DMS 273 (cell line): ENCODE data around the gene ELANE.
"Not testable (repeated sequence)": the region's sequence is repeated elsewhere in the genome, so short reads cannot be mapped to it uniquely, and the experiment has no call there.

ENCODE experiments used
- DNase-seq: peaks from one replicate; lab custom pipeline; 2025; ENCODE audit not compliant: unreplicated experiment; lab: John Stamatoyannopoulos, UW

The ELANE gene

GRCh38 chr19:835210-835810, 16.8 kb upstream of the ELANE start:
- no peak for DNase-seq

- no peak for DNase-seq
These were observed 11.4 kb upstream of the ELANE start, which contains the start of gene PRTN3 for GRCh38 chr19:840519-841206. Gene PRTN3, plus strand, starts transcription at chr19:840999. Its CDS starts 10 bp downstream, at chr19:841009.

GRCh38 chr19:842802-843179, 9.3 kb upstream of the ELANE start:
- DNase-seq, result not testable (repeated sequence)

GRCh38 chr19:843180-843835, 8.8 kb upstream of the ELANE start:
- peak; percentile 78 for DNase-seq

- DNase-seq, result no peak
These were observed 8.1 kb upstream of the ELANE start for GRCh38 chr19:843836-844545.

GRCh38 chr19:844546-844971, 7.5 kb upstream of the ELANE start:
- no peak for DNase-seq

- DNase-seq, result no peak
These were observed 6.2 kb upstream of the ELANE start for GRCh38 chr19:845707-846521.

GRCh38 chr19:848386-848921, 3.6 kb upstream of the ELANE start:
- DNase-seq, result no peak

GRCh38 chr19:849195-849594, 2.9 kb upstream of the ELANE start:
- DNase-seq, result not testable (repeated sequence)

- peak; percentile 93 for DNase-seq
These were observed 1.7 kb upstream of the ELANE start for GRCh38 chr19:850221-850978.

GRCh38 chr19:850979-851335, 1.1 kb upstream of the ELANE start:
- no peak for DNase-seq

GRCh38 chr19:853014-853585, 997 bp downstream of the ELANE start:
- no peak for DNase-seq

- not testable (repeated sequence) for DNase-seq
These were observed 1.6 kb downstream of the ELANE start for GRCh38 chr19:853614-854220.

- peak; percentile 49 for DNase-seq
These were observed 2.4 kb downstream of the ELANE start for GRCh38 chr19:854549-854948.

GRCh38 chr19:855142-855541, 3.0 kb downstream of the ELANE start:
- DNase-seq, result no peak

GRCh38 chr19:855566-856120, 3.5 kb downstream of the ELANE start:
- DNase-seq, result no peak

- no peak for DNase-seq
These were observed 6.2 kb downstream of the ELANE start for GRCh38 chr19:858284-858683.

GRCh38 chr19:858868-859843, 7.1 kb downstream of the ELANE start, which contains the start of gene CFD:
Gene CFD, plus strand, starts transcription at chr19:859664. Its CDS starts 26 bp downstream, at chr19:859690.
- DNase-seq, result no peak
